Stimulated activated CD8-positive, alpha-beta memory T cell treated with anti-CD3 and anti-CD28 coated beads, Interleukin-4, amount 100 ng/mL, for 48 hours (primary cell): ENCODE measurements around the gene TTC29.
A peak's percentile ranks its signal among the peaks of the same experiment; 100 is the strongest.

Experiments
- DNase-seq: peaks from one replicate; pipeline ENCODE4 v3.0.0-alpha.2; 2020

TTC29 gene

GRCh38 chr4:146945556-146946374 is at the start of gene TTC29:
TSS of gene TTC29 (minus strand) at chr4:146945864. CDS start at chr4:146939895, 5,969 bp downstream.
- peak; percentile 93 for DNase-seq

GRCh38 chr4:146981651-146982050 is 36.0 kb upstream of the TTC29 start:
- DNase-seq, result no peak

- no peak for DNase-seq
Measured at GRCh38 chr4:146978641-146979040, 33.0 kb upstream of the TTC29 start.

- no peak for DNase-seq
Measured at GRCh38 chr4:146976145-146976544, 30.5 kb upstream of the TTC29 start.

- DNase-seq, result no peak
Measured at GRCh38 chr4:146975527-146975926, 29.9 kb upstream of the TTC29 start.

GRCh38 chr4:146975036-146975435 is 29.4 kb upstream of the TTC29 start:
- no peak for DNase-seq

- no peak for DNase-seq
Measured at GRCh38 chr4:146972036-146972435, 26.4 kb upstream of the TTC29 start.

GRCh38 chr4:146969126-146969525 is 23.5 kb upstream of the TTC29 start:
- DNase-seq, result no peak

GRCh38 chr4:146960634-146961033 is 15.0 kb upstream of the TTC29 start:
- no peak for DNase-seq

- no peak for DNase-seq
Measured at GRCh38 chr4:146959692-146960091, 14.0 kb upstream of the TTC29 start.

- no peak for DNase-seq
Measured at GRCh38 chr4:146957237-146957636, 11.6 kb upstream of the TTC29 start.

- DNase-seq, result no peak
Measured at GRCh38 chr4:146952896-146953295, 7.2 kb upstream of the TTC29 start.

GRCh38 chr4:146949559-146949958 is 3.9 kb upstream of the TTC29 start:
- DNase-seq, result no peak

- DNase-seq, result no peak
Measured at GRCh38 chr4:146943691-146944375, 1.8 kb downstream of the TTC29 start.

- no peak for DNase-seq
Measured at GRCh38 chr4:146932116-146932515, 13.5 kb downstream of the TTC29 start.

- DNase-seq, result no peak
Measured at GRCh38 chr4:146930673-146931072, 15.0 kb downstream of the TTC29 start.

- no peak for DNase-seq
Measured at GRCh38 chr4:146927695-146928094, 18.0 kb downstream of the TTC29 start.

GRCh38 chr4:146916479-146917076 is 29.1 kb downstream of the TTC29 start:
- DNase-seq, result no peak

GRCh38 chr4:146915132-146915531 is 30.5 kb downstream of the TTC29 start:
- no peak for DNase-seq

GRCh38 chr4:146900295-146900694 is 45.4 kb downstream of the TTC29 start:
- DNase-seq, result peak; percentile 26

- no peak for DNase-seq
Measured at GRCh38 chr4:146890301-146890700, 55.4 kb downstream of the TTC29 start.

- no peak for DNase-seq
Measured at GRCh38 chr4:146883070-146883469, 62.6 kb downstream of the TTC29 start.

GRCh38 chr4:146857298-146857697 is 88.4 kb downstream of the TTC29 start:
- DNase-seq, result no peak

GRCh38 chr4:146855761-146856160 is 89.9 kb downstream of the TTC29 start:
- DNase-seq, result no peak
